ENCODE data around the gene BRK1.
"Not testable (repeated sequence)": the region's sequence is repeated elsewhere in the genome, so short reads cannot be mapped to it uniquely, and the experiment has no call there.

Gene BRK1

DNA sequence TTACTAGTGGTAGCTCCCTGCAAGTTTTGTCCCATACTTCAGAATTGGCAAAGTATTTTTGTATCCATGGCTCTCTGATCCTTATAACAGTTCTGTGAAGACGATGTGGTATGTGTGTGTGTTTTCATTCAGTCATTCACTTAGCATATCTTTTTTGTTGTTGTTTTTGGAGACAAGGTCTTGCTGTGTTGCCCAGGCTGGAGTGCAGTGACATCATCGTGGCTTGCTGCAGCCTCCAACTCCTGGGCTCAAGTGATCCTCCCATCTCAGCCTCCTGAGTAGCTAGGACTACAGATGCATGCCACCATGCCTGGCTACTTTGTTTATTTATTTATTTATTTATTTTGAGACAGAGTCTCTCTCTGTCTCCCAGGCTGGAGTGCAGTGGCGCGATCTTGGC lies 60.7 kb downstream of the BRK1 start:
- in situ Hi-C loops (cut with MboI; ENCODE audit: low sequenced_read_pairs) = not testable (repeated sequence)
